HCT116 (cell line): ENCODE measurements around the gene TBC1D2.
"Not testable (repeated sequence)": the region's sequence is repeated elsewhere in the genome, so short reads cannot be mapped to it uniquely, and the experiment has no call there.

Experiments
- EGR1 ChIP-seq: IDR thresholded peaks from 2 replicates; pipeline ENCODE4 v1.6.1; 2012; ENCODE audit warnings: low read depth
- EZH2phosphoT487 ChIP-seq: fragments of 200-600 bp; IDR thresholded peaks from 2 replicates; pipeline ENCODE4 v1.6.1; 2018; ENCODE audit warnings: antibody characterized with exemption, borderline replicate concordance
- POLR2A ChIP-seq: IDR thresholded peaks from 2 replicates; pipeline ENCODE4 v1.7.0; 2011; ENCODE audit warnings: borderline replicate concordance; ENCODE audit not compliant: insufficient read depth, insufficient read length; ENCODE audit errors: extremely low read depth
- RAD21 ChIP-seq: IDR thresholded peaks from 2 replicates; pipeline ENCODE4 v1.6.1; 2012; ENCODE audit warnings: low read depth, mild to moderate bottlenecking
- SIN3A ChIP-seq: IDR thresholded peaks from 2 replicates; pipeline ENCODE4 v1.6.1; 2012; ENCODE audit warnings: low read depth
- SP1 ChIP-seq: IDR thresholded peaks from 2 replicates; pipeline ENCODE4 v1.6.1; 2012; ENCODE audit warnings: low read depth
- TF ChIP-seq, protein P1 (sequence below), 3 experiments: fragments of 200-600 bp in 1 of 3; sonication (generic) in 1 of 3; IDR thresholded peaks in 2 of 3; conservative IDR thresholded peaks in 1 of 3; 2 replicates each; pipeline ENCODE4 v1.5.1; 2012 to 2017; ENCODE audit warnings: low read depth in 2 of 3, low read length in 2 of 3, antibody characterized with exemption in 1 of 3, borderline replicate concordance in 1 of 3, control low read depth in 1 of 3, mild to moderate bottlenecking in 1 of 3, mixed read lengths in 1 of 3, mixed run types in 1 of 3, moderate library complexity in 1 of 3; ENCODE audit not compliant: insufficient read depth in 1 of 3

GRCh38 chr9:98174502-98174918, 80.9 kb downstream of the TBC1D2 start:
- TF ChIP-seq RAD21, POLR2A, EGR1, EZH2phosphoT487, SIN3A, SP1: not testable (repeated sequence)
- TF ChIP-seq, protein P1, sequence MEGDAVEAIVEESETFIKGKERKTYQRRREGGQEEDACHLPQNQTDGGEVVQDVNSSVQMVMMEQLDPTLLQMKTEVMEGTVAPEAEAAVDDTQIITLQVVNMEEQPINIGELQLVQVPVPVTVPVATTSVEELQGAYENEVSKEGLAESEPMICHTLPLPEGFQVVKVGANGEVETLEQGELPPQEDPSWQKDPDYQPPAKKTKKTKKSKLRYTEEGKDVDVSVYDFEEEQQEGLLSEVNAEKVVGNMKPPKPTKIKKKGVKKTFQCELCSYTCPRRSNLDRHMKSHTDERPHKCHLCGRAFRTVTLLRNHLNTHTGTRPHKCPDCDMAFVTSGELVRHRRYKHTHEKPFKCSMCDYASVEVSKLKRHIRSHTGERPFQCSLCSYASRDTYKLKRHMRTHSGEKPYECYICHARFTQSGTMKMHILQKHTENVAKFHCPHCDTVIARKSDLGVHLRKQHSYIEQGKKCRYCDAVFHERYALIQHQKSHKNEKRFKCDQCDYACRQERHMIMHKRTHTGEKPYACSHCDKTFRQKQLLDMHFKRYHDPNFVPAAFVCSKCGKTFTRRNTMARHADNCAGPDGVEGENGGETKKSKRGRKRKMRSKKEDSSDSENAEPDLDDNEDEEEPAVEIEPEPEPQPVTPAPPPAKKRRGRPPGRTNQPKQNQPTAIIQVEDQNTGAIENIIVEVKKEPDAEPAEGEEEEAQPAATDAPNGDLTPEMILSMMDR (IDR thresholded peaks at IDR 0.05 in 2 of 3, conservative IDR thresholded peaks at IDR 0.05 in 1 of 3; ENCODE audit: borderline replicate concordance in 1 of 3, insufficient read depth in 1 of 3, low read depth in 2 of 3, low read length in 2 of 3), result not testable (repeated sequence)
